ENCODE data around the gene CC2D1A.

DNA sequence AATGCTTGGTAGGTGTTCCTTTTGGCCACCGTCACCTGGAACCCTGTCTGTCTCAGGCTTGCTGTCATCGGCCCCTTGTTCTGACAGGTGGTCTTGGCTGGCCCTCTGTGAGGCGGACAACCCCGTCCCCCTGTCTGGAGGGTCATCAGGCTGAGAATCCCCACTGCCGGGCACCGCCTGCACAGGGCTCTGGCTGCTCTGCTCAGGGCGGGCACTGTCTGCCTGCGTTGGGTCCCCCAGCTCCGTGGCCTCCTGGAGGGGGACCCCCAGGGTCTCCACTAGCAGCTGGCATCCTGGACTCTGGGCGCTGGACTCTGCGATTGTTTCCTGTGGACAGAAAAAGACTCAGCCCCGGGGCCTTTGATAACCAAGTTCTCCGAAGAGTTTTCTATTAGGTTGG is 15.9 kb upstream of the CC2D1A start:
- TF ChIP-seq CTCF (IDR thresholded peaks at IDR 0.05) (no peak), RXRA (IDR thresholded peaks at IDR 0.05; ENCODE audit: borderline replicate concordance, low read depth) (no peak), GABPA (IDR thresholded peaks at IDR 0.05; ENCODE audit: low read depth) (no peak)
